NT2/D1 (cell line): ENCODE results near the gene SH3D19.
A peak's percentile ranks its signal among the peaks of the same experiment; 100 is the strongest.
"Not testable (repeated sequence)": the region's sequence is repeated elsewhere in the genome, so short reads cannot be mapped to it uniquely, and the experiment has no call there.

Source experiments
- DNase-seq: peaks from one replicate; pipeline ENCODE4 v3.0.0-alpha.2; 2011; ENCODE audit warnings: low read depth, low spot score
- H3K27me3 ChIP-seq: 2 replicates; pipeline ENCODE4 v1.6.0; 2011; ENCODE audit warnings: mild to moderate bottlenecking; ENCODE audit not compliant: insufficient read length, insufficient read depth
- H3K36me3 ChIP-seq: 2 replicates; pipeline ENCODE4 v1.6.1; 2011; ENCODE audit warnings: mild to moderate bottlenecking, low read length, mixed read lengths; ENCODE audit not compliant: insufficient read depth, insufficient read length
- H3K4me1 ChIP-seq: 2 replicates; pipeline ENCODE4 v1.5.1; 2011; ENCODE audit not compliant: insufficient read depth, insufficient read length
- H3K4me3 ChIP-seq: 2 replicates; pipeline ENCODE4 v1.5.1; 2011; ENCODE audit warnings: low read depth; ENCODE audit not compliant: insufficient read length
- H3K9ac ChIP-seq: 2 replicates; pipeline ENCODE4 v1.6.0; 2011; ENCODE audit warnings: low read depth; ENCODE audit not compliant: insufficient read length
- H3K9me3 ChIP-seq: 2 replicates; pipeline ENCODE4 v1.5.1; 2011; ENCODE audit warnings: mild to moderate bottlenecking, low read length; ENCODE audit not compliant: insufficient read depth
- SUZ12 ChIP-seq: IDR thresholded peaks from 2 replicates; pipeline ENCODE4 v1.6.1; 2011; ENCODE audit not compliant: insufficient read length, insufficient read depth; ENCODE audit errors: extremely low read depth
- YY1 ChIP-seq: IDR thresholded peaks from 2 replicates; pipeline ENCODE4 v1.6.1; 2011; ENCODE audit not compliant: insufficient read length, insufficient read depth
- ZNF274 ChIP-seq: IDR thresholded peaks from 2 replicates; pipeline ENCODE4 v1.6.1; 2011; ENCODE audit warnings: mild to moderate bottlenecking, low read depth, low read length

The SH3D19 gene

GRCh38 chr4:151294833-151295496 is 30.4 kb downstream of the SH3D19 start:
- H3K27me3 ChIP-seq = no peaks in the 10 kb centered on the region
- H3K9me3 ChIP-seq = no peaks in the 10 kb centered on the region
- no peaks in the 10 kb centered on the region for H3K36me3 ChIP-seq
- no peak overlapping the region for H3K9ac ChIP-seq
- TF ChIP-seq SUZ12 (no peak), YY1 (no peak), ZNF274 (no peak)
- no peak overlapping the region for H3K4me3 ChIP-seq
- no peak for DNase-seq
- H3K4me1 ChIP-seq = no peaks in the 10 kb centered on the region

DNA sequence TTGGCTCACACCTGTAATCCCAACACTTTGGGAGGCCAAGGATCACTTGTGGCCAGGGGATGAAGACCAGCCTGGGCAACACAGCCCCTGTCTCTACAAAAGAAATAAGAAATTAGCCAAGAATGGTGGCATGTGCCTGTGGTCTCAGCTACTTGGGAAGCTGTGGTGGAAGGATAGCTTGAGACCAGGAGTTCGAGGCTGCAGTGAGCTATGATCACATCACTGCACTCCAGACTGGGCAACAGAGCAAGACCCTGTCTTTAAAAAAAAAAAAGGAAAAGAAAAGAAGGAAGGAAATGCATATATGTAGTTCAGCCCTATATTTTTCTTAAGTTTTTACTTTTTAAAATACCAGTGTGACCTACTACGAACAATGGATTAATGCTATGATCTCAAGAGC is 33.4 kb downstream of the SH3D19 start:
- Histone ChIP-seq H3K9me3 (no peaks in the 10 kb centered on the region), H3K4me1 (no peaks in the 10 kb centered on the region), H3K4me3 (no peak overlapping the region), H3K36me3 (no peaks in the 10 kb centered on the region), H3K9ac (no peak overlapping the region), H3K27me3 (no peaks in the 10 kb centered on the region)
- TF ChIP-seq YY1 (no peak), ZNF274 (no peak), SUZ12 (no peak)
- no peak for DNase-seq

DNA sequence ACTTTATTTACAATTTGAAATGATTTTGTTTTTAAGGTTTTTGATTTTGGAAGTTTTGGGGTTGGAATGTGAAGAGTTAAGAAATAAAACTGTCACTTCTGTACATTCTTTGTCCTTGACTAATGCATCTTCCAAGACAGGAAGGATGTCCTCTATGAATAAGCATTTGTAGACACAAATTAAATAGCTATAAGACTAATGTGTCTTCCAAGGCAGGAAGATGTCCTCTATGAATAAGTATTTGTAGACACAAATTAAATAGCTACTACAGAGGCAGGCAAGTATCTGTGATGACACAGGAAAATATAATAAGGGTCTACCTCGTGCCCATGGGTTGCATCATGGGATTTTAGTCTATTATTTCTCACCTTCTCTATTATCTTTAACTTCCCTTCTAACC is 33.9 kb downstream of the SH3D19 start:
- H3K9ac ChIP-seq = no peak overlapping the region
- no peak for TF ChIP-seq YY1
- DNase-seq = no peak
- H3K4me1 ChIP-seq = no peaks in the 10 kb centered on the region
- H3K27me3 ChIP-seq = no peaks in the 10 kb centered on the region
- no peak overlapping the region for H3K4me3 ChIP-seq
- H3K9me3 ChIP-seq = no peaks in the 10 kb centered on the region
- no peaks in the 10 kb centered on the region for H3K36me3 ChIP-seq

DNA sequence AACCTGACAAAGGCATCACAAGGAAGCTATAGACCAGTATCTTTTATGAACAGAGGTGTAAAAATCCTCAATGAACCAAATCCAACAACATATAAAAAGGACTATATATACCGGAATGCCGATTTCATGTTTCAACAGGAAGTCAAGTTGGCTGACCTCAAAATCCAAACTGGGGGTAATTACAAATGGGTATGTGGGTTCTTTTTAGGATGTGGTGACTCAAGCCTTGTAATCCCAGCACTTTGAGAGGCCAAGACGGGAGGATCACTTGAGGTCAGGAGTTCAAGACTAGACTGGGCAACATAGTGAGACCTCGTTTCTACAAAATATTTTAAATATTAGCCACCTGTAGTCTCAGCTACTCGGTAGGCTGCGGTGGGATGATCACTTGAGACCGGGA is 38.0 kb downstream of the SH3D19 start:
- no peaks in the 10 kb centered on the region for H3K27me3 ChIP-seq
- H3K36me3 ChIP-seq = no peaks in the 10 kb centered on the region
- no peak for TF ChIP-seq YY1
- no peak for TF ChIP-seq SUZ12
- TF ChIP-seq ZNF274 = no peak
- no peaks in the 10 kb centered on the region for H3K4me1 ChIP-seq
- H3K9me3 ChIP-seq = no peaks in the 10 kb centered on the region; the same call in 1 of the 2 replicates
- no peak for DNase-seq
- H3K9ac ChIP-seq = no peak overlapping the region
- H3K4me3 ChIP-seq = no peak overlapping the region

- H3K9ac ChIP-seq = no peak overlapping the region
- H3K4me3 ChIP-seq = no peak overlapping the region
- DNase-seq = peak; percentile 46
Measured at GRCh38 chr4:151284534-151285245, 40.7 kb downstream of the SH3D19 start.

GRCh38 chr4:151276787-151277562 is 48.4 kb downstream of the SH3D19 start, which contains the start of gene PRSS48:
TSS of gene PRSS48 (plus strand) at chr4:151277161. CDS start at chr4:151277173, 12 bp downstream.
- H3K36me3 ChIP-seq = peaks cover 3% of the 10 kb centered on the region
- H3K9me3 ChIP-seq = no peaks in the 10 kb centered on the region
- no peaks in the 10 kb centered on the region for H3K27me3 ChIP-seq
- no peak within 1 kb of the TSS for H3K9ac ChIP-seq
- TF ChIP-seq YY1 (no peak), ZNF274 (no peak), SUZ12 (no peak)
- DNase-seq = peak; percentile 61
- no peaks in the 10 kb centered on the region for H3K4me1 ChIP-seq
- no peak within 1 kb of the TSS for H3K4me3 ChIP-seq

More at GRCh38 chr4:151284534-151285245, 40.7 kb downstream of the SH3D19 start:
- Histone ChIP-seq H3K4me1 (no peaks in the 10 kb centered on the region), H3K27me3 (no peaks in the 10 kb centered on the region), H3K9me3 (no peaks in the 10 kb centered on the region; the same call in 1 of the 2 replicates), H3K36me3 (no peaks in the 10 kb centered on the region)
- no peak for TF ChIP-seq SUZ12
- no peak for TF ChIP-seq ZNF274
- TF ChIP-seq YY1 = no peak

- not testable (repeated sequence) for H3K27me3 ChIP-seq, H3K4me1 ChIP-seq, H3K9ac ChIP-seq, H3K36me3 ChIP-seq, DNase-seq, H3K9me3 ChIP-seq, H3K4me3 ChIP-seq
Measured at GRCh38 chr4:151268905-151269304, 56.5 kb downstream of the SH3D19 start.
